SK-N-SH treated with all-trans-retinoic acid at 6 μM for 48 hours (cell line): Measurements from ENCODE around the gene PSMA6.

Experiments used
- ATAC-seq: fragments of 200-7000 bp; cut with Tn5 transposase; 3 replicates; pipeline ENCODE4 v1.9.1; 2020; ENCODE audit warnings: mild to moderate bottlenecking, moderate library complexity
- ARNTL ChIP-seq: fragments of 450-650 bp; formaldehyde crosslinking; IDR thresholded peaks from 2 replicates; pipeline ENCODE4 v1.5.0; 2020; ENCODE audit warnings: low read depth, mild to moderate bottlenecking, moderate library complexity, borderline replicate concordance
- BACH2 ChIP-seq: fragments of 250-450 bp; sonication (Bioruptor Pico); IDR thresholded peaks from 2 replicates; pipeline ENCODE4 v1.9.0; 2021; ENCODE audit warnings: mild to moderate bottlenecking, borderline replicate concordance
- CSDC2 ChIP-seq: fragments of 250-450 bp; sonication (Bioruptor Pico); IDR thresholded peaks from 2 replicates; pipeline ENCODE4 v1.5.0; 2020; ENCODE audit warnings: mild to moderate bottlenecking, moderate library complexity
- ESRRG ChIP-seq: fragments of 250-450 bp; sonication (Bioruptor Pico); IDR thresholded peaks from 2 replicates; pipeline ENCODE4 v1.6.1; 2021; ENCODE audit warnings: mild to moderate bottlenecking
- ISL1 ChIP-seq: fragments of 250-450 bp; sonication (Bioruptor Pico); IDR thresholded peaks from 2 replicates; pipeline ENCODE4 v2.1.2; 2022; ENCODE audit warnings: mild to moderate bottlenecking, moderate library complexity
- OSR1 ChIP-seq: fragments of 250-450 bp; sonication (Bioruptor Pico); IDR thresholded peaks from 2 replicates; pipeline ENCODE4 v1.8.0; 2022; ENCODE audit warnings: moderate library complexity, mild to moderate bottlenecking, inconsistent platforms
- RARB ChIP-seq: fragments of 250-450 bp; sonication (Bioruptor Pico); IDR thresholded peaks from 2 replicates; pipeline ENCODE4 v1.8.0; 2021; ENCODE audit warnings: mild to moderate bottlenecking, moderate library complexity
- SNAI2 ChIP-seq: fragments of 250-450 bp; sonication (Bioruptor Pico); IDR thresholded peaks from 2 replicates; pipeline ENCODE4 v1.5.0; 2020; ENCODE audit warnings: mild to moderate bottlenecking, moderate library complexity
- TOX ChIP-seq: fragments of 250-450 bp; sonication (Bioruptor Pico); IDR thresholded peaks from 2 replicates; pipeline ENCODE4 v1.8.0; 2021; ENCODE audit warnings: mild to moderate bottlenecking, moderate library complexity, borderline replicate concordance
- ZC3H10 ChIP-seq: fragments of 250-450 bp; sonication (Bioruptor Pico); IDR thresholded peaks from 2 replicates; pipeline ENCODE4 v1.5.1; 2021; ENCODE audit warnings: mild to moderate bottlenecking, moderate library complexity
- ZFP3 ChIP-seq: fragments of 250-450 bp; sonication (Bioruptor Pico); IDR thresholded peaks from 2 replicates; pipeline ENCODE4 v1.5.0; 2020; ENCODE audit warnings: mild to moderate bottlenecking, moderate library complexity
- ZFP30 ChIP-seq: fragments of 450-650 bp; formaldehyde crosslinking; IDR thresholded peaks from 2 replicates; pipeline ENCODE4 v1.5.0; 2022; ENCODE audit warnings: mild to moderate bottlenecking, moderate library complexity
- ZNF70 ChIP-seq: fragments of 450-650 bp; formaldehyde crosslinking; IDR thresholded peaks from 2 replicates; pipeline ENCODE4 v1.5.0; 2020; ENCODE audit warnings: mild to moderate bottlenecking, moderate library complexity
- ZNF8 ChIP-seq: fragments of 450-650 bp; formaldehyde crosslinking; IDR thresholded peaks from 2 replicates; pipeline ENCODE4 v1.5.0; 2020; ENCODE audit warnings: mild to moderate bottlenecking, moderate library complexity
- TF ChIP-seq, protein P1 (sequence below): fragments of 250-450 bp; sonication (Bioruptor Pico); IDR thresholded peaks from 2 replicates; pipeline ENCODE4 v1.5.1; 2020; ENCODE audit warnings: low read depth, mild to moderate bottlenecking, moderate library complexity
- TF ChIP-seq, protein P2 (sequence below): fragments of 250-450 bp; sonication (Bioruptor Pico); IDR thresholded peaks from 2 replicates; pipeline ENCODE4 v1.8.0; 2020; ENCODE audit warnings: mild to moderate bottlenecking, moderate library complexity, borderline replicate concordance
- TF ChIP-seq, protein P3 (sequence below): fragments of 250-450 bp; sonication (Bioruptor Pico); IDR thresholded peaks from 2 replicates; pipeline ENCODE4 v1.5.1; 2021; ENCODE audit warnings: mild to moderate bottlenecking, moderate library complexity
- TF ChIP-seq, protein P4 (sequence below): fragments of 250-450 bp; sonication (Bioruptor Pico); IDR thresholded peaks from 2 replicates; pipeline ENCODE4 v1.8.0; 2021; ENCODE audit warnings: low read depth, mild to moderate bottlenecking, moderate library complexity, borderline replicate concordance
- TF ChIP-seq, protein P5 (sequence below): fragments of 250-450 bp; sonication (Bioruptor Pico); IDR thresholded peaks from 2 replicates; pipeline ENCODE4 v1.5.0; 2020; ENCODE audit warnings: mild to moderate bottlenecking, moderate library complexity

The PSMA6 gene

DNA sequence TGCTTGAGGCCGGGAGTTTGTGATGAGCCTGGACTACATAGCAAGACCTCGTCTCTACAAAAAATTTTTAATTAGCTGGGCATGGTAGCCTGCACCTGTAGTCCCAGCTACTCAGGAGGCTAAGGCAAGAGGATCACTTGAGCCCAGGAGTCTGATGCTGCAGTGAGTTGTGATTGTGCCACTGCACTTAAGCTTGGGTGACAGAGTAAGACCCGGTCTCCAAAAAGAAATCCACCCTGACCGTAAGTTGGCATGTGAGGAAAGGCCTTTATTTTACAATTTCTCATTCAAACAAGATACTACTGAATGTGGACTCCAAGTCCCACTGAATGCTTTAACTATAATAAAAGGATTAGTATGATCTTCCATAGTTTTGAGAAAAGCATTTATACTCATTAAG lies 27.3 kb downstream of the PSMA6 start (continued):
- TF ChIP-seq, protein P1, sequence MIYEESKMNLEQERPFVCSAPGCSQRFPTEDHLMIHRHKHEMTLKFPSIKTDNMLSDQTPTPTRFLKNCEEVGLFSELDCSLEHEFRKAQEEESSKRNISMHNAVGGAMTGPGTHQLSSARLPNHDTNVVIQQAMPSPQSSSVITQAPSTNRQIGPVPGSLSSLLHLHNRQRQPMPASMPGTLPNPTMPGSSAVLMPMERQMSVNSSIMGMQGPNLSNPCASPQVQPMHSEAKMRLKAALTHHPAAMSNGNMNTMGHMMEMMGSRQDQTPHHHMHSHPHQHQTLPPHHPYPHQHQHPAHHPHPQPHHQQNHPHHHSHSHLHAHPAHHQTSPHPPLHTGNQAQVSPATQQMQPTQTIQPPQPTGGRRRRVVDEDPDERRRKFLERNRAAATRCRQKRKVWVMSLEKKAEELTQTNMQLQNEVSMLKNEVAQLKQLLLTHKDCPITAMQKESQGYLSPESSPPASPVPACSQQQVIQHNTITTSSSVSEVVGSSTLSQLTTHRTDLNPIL (CRISPR knock-in tag) = no peak
- TF ChIP-seq ESRRG (CRISPR knock-in tag) (no peak), OSR1 (CRISPR knock-in tag) (no peak), ZNF8 (no peak), BACH2 (no peak)
- TF ChIP-seq, protein P2, sequence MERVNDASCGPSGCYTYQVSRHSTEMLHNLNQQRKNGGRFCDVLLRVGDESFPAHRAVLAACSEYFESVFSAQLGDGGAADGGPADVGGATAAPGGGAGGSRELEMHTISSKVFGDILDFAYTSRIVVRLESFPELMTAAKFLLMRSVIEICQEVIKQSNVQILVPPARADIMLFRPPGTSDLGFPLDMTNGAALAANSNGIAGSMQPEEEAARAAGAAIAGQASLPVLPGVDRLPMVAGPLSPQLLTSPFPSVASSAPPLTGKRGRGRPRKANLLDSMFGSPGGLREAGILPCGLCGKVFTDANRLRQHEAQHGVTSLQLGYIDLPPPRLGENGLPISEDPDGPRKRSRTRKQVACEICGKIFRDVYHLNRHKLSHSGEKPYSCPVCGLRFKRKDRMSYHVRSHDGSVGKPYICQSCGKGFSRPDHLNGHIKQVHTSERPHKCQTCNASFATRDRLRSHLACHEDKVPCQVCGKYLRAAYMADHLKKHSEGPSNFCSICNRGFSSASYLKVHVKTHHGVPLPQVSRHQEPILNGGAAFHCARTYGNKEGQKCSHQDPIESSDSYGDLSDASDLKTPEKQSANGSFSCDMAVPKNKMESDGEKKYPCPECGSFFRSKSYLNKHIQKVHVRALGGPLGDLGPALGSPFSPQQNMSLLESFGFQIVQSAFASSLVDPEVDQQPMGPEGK (CRISPR knock-in tag) = no peak

DNA sequence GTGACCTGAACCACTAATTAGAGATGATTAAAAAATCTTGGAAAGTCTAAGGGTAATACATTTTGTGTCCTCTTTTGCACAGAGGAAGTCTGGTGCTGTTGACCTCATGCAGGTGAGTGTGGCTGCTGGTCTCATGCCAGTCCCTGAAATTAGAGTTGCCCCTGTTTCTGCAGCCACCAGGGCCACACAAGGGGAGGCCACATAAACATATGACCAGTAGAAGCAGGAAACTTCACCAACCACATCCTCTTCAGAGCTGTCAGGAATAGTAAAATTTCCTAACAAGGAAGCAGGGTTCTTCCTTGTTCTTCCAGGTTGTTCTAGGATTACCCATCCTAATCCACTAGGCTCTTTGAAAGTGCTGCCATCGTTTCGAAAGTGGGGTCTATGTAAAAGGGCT lies 28.3 kb downstream of the PSMA6 start:
- TF ChIP-seq TOX (CRISPR knock-in tag) = no peak
- TF ChIP-seq ISL1 (CRISPR knock-in tag) = no peak
- TF ChIP-seq ARNTL (CRISPR knock-in tag) = no peak
- TF ChIP-seq ZNF8 = no peak
- ATAC-seq = no peak; the same call in 1 of the 3 replicates

DNA sequence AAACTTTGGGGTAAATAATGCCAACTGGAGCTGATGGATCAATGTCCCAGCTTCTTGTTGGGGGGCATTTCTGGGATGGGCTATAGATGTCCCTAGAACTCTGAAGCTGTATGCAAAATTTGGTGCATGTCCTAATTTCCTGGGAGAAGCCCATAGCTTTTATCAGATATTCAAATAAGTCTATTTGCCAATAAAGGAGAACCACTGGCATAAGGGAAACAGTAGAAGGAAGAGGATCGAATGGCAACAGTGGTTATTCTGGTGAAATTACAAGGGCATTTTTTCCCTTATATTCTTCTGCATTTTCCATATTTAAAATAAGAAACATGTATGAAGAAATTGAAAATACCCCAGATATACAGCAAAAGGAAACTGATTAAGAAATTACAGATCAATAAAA lies 34.2 kb downstream of the PSMA6 start:
- ATAC-seq = no peak
- TF ChIP-seq SNAI2 (CRISPR knock-in tag) = no peak
- TF ChIP-seq, protein P1 (CRISPR knock-in tag) = no peak
- no peak for TF ChIP-seq CSDC2 (CRISPR knock-in tag)
- no peak for TF ChIP-seq RARB
- TF ChIP-seq ESRRG (CRISPR knock-in tag) = no peak
- TF ChIP-seq, protein P3, sequence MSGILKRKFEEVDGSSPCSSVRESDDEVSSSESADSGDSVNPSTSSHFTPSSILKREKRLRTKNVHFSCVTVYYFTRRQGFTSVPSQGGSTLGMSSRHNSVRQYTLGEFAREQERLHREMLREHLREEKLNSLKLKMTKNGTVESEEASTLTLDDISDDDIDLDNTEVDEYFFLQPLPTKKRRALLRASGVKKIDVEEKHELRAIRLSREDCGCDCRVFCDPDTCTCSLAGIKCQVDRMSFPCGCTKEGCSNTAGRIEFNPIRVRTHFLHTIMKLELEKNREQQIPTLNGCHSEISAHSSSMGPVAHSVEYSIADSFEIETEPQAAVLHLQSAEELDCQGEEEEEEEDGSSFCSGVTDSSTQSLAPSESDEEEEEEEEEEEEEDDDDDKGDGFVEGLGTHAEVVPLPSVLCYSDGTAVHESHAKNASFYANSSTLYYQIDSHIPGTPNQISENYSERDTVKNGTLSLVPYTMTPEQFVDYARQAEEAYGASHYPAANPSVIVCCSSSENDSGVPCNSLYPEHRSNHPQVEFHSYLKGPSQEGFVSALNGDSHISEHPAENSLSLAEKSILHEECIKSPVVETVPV (CRISPR knock-in tag) = no peak
- TF ChIP-seq ZC3H10 = no peak
- TF ChIP-seq ARNTL (CRISPR knock-in tag) = no peak
- TF ChIP-seq, protein P4, sequence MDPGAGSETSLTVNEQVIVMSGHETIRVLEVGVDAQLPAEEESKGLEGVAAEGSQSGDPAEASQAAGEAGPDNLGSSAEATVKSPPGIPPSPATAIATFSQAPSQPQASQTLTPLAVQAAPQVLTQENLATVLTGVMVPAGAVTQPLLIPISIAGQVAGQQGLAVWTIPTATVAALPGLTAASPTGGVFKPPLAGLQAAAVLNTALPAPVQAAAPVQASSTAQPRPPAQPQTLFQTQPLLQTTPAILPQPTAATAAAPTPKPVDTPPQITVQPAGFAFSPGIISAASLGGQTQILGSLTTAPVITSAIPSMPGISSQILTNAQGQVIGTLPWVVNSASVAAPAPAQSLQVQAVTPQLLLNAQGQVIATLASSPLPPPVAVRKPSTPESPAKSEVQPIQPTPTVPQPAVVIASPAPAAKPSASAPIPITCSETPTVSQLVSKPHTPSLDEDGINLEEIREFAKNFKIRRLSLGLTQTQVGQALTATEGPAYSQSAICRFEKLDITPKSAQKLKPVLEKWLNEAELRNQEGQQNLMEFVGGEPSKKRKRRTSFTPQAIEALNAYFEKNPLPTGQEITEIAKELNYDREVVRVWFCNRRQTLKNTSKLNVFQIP (CRISPR knock-in tag) = no peak

DNA sequence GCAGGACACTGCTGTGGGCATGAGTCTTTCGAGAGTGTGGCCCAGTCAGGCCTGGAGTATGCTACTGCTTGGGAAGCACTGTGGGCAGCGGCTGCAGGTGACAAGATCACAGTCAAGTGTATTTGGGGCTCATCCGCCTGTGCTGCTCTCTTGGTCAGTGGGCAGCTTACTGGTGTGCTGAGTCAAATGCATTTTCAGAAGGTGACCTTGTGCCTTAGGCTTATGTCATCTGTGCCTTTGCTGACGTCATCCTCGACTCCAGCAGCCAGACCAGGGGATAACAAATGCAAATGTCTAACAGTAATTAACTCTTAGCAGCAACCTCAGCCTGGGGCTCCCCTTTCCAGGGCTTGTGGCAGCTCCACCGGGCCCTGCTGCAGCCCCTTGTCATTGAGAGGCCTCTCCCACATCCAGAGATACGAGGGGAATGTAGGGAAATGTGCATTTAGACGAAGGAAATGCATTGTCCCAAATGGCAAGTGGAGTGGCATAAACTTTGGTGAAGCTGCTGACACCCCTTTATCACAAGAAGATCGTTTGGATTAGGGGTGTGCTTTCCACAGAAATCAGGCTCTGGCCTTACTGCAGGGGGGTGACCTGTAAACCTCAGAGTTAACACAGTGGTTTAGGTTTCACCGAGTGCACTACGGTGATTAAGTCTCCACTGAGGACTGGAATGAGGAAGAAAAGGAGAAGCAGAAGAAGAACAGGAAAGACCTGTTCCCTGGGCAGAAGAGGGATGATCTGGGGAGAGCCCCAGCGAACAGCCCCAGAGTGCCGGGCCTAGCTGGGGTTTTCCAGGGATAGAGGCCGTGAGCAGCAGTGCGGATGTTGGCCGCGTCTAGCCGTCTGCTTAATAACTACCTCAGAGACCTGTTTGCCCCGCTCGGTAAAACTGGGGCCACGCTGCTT lies 39.7 kb downstream of the PSMA6 start:
- TF ChIP-seq ZFP3 (CRISPR knock-in tag) = no peak
- TF ChIP-seq, protein P2 (CRISPR knock-in tag) = no peak
- TF ChIP-seq, protein P5, sequence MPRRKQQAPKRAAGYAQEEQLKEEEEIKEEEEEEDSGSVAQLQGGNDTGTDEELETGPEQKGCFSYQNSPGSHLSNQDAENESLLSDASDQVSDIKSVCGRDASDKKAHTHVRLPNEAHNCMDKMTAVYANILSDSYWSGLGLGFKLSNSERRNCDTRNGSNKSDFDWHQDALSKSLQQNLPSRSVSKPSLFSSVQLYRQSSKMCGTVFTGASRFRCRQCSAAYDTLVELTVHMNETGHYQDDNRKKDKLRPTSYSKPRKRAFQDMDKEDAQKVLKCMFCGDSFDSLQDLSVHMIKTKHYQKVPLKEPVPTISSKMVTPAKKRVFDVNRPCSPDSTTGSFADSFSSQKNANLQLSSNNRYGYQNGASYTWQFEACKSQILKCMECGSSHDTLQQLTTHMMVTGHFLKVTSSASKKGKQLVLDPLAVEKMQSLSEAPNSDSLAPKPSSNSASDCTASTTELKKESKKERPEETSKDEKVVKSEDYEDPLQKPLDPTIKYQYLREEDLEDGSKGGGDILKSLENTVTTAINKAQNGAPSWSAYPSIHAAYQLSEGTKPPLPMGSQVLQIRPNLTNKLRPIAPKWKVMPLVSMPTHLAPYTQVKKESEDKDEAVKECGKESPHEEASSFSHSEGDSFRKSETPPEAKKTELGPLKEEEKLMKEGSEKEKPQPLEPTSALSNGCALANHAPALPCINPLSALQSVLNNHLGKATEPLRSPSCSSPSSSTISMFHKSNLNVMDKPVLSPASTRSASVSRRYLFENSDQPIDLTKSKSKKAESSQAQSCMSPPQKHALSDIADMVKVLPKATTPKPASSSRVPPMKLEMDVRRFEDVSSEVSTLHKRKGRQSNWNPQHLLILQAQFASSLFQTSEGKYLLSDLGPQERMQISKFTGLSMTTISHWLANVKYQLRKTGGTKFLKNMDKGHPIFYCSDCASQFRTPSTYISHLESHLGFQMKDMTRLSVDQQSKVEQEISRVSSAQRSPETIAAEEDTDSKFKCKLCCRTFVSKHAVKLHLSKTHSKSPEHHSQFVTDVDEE = no peak
- TF ChIP-seq ZNF70 (CRISPR knock-in tag) = no peak
- TF ChIP-seq ZFP30 (CRISPR knock-in tag) = no peak
- TF ChIP-seq, all 23 proteins: peak for 0
- ATAC-seq = no peak; the same call in 2 of the 3 replicates
